Measurements from ENCODE around the gene USP40. TPM values are rescaled to one million over a fixed set of nuclear protein-coding genes. Genes with fewer than 3 reads are reported as not detected.

Gene USP40
- total RNA-seq, 1 experiment from 2014 or later: 34.9 TPM

DNA sequence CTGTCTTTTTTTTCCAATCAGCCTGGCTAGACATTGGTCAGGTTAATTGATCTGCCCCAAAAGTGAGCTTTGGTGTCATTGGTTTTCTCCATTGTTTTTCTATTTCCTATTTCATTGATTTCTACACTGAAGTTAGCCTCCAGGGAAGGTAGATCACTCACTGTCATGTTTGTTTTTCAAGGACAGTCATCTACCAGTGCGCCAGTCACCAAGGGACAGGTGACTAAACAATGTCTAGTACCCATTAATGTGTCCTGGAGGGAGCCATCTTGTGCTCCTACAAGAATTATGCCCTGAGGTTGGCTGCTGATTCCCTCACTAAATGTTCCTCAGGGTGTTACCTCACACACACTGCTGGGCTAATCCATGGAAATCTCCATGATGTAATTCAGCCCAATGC is 17.6 kb upstream of the USP40 start:
- Histone ChIP-seq H3K9me2 (ENCODE audit: insufficient read depth) (no peaks in the 10 kb centered on the region), H4K20me1 (ENCODE audit: insufficient read depth) (no peaks in the 10 kb centered on the region), H3K36me3 (ENCODE audit: control insufficient read depth in 1 of 2, insufficient read depth in 2 of 2, low read length in 2 of 2) (no peaks in the 10 kb centered on the region), H3K27me3 (ENCODE audit: insufficient read depth, low read length) (no peaks in the 10 kb centered on the region), H3K9ac (ENCODE audit: low read length) (no peak overlapping the region), H3K9me3 (ENCODE audit: control insufficient read depth in 1 of 2, insufficient read depth in 1 of 2, low read depth in 1 of 2, low read length in 2 of 2) (no peaks in the 10 kb centered on the region), H3K4me2 (ENCODE audit: low read length) (no peak overlapping the region), H3K4me3 (replicated peaks in 1 of 2; ENCODE audit: low read depth in 1 of 2, low read length in 2 of 2) (no peak overlapping the region), H2AFZ (ENCODE audit: low read depth, low read length, poor library complexity, severe bottlenecking) (no peak overlapping the region), H3K27ac (ENCODE audit: low read depth, low read length) (no peak overlapping the region), H3K79me2 (ENCODE audit: insufficient read depth, low read length) (no peaks in the 10 kb centered on the region), H3K4me1 (ENCODE audit: control insufficient read depth in 1 of 2, insufficient read depth in 2 of 2, low read length in 2 of 2) (no peaks in the 10 kb centered on the region)
- ATAC-seq: no peak
- RAD21 ChIA-PET (ENCODE audit: low non-redundant PET in 1 of 2, low total read pairs in 2 of 2, uncharacterized antibody in 2 of 2, unreplicated experiment in 2 of 2): no interaction called here
- no TSS peak for BruUV-seq (replicated peaks)
- no peak for DNase-seq (ENCODE audit: low read depth, low spot score)
- no peak for TF ChIP-seq CBX3 (IDR thresholded peaks at IDR 0.05; ENCODE audit: low read depth)
- no peak for TF ChIP-seq POLR2AphosphoS5 (IDR thresholded peaks at IDR 0.05; ENCODE audit: low read depth, low read length)
- no peak for TF ChIP-seq SP1 (IDR thresholded peaks at IDR 0.05; ENCODE audit: low read depth)
- TF ChIP-seq EZH2phosphoT487 (IDR thresholded peaks at IDR 0.05; ENCODE audit: borderline replicate concordance): no peak
- TF ChIP-seq EZH2 (IDR thresholded peaks at IDR 0.05): no peak
- TF ChIP-seq, protein P1, sequence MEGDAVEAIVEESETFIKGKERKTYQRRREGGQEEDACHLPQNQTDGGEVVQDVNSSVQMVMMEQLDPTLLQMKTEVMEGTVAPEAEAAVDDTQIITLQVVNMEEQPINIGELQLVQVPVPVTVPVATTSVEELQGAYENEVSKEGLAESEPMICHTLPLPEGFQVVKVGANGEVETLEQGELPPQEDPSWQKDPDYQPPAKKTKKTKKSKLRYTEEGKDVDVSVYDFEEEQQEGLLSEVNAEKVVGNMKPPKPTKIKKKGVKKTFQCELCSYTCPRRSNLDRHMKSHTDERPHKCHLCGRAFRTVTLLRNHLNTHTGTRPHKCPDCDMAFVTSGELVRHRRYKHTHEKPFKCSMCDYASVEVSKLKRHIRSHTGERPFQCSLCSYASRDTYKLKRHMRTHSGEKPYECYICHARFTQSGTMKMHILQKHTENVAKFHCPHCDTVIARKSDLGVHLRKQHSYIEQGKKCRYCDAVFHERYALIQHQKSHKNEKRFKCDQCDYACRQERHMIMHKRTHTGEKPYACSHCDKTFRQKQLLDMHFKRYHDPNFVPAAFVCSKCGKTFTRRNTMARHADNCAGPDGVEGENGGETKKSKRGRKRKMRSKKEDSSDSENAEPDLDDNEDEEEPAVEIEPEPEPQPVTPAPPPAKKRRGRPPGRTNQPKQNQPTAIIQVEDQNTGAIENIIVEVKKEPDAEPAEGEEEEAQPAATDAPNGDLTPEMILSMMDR (IDR thresholded peaks at IDR 0.05 in 2 of 3, conservative IDR thresholded peaks at IDR 0.05 in 1 of 3; ENCODE audit: borderline replicate concordance in 1 of 3, insufficient read depth in 1 of 3, low read depth in 2 of 3, low read length in 2 of 3): no peak
- TF ChIP-seq ZFX (IDR thresholded peaks at IDR 0.05): no peak
- TF ChIP-seq FOSL1 (IDR thresholded peaks at IDR 0.05; ENCODE audit: low read depth): no peak
- no peak for TF ChIP-seq EGR1 (IDR thresholded peaks at IDR 0.05; ENCODE audit: low read depth)
- TF ChIP-seq YY1 (IDR thresholded peaks at IDR 0.05; ENCODE audit: extremely low read depth, insufficient replicate concordance, low read depth, low read length): no peak
- TF ChIP-seq, protein P2, sequence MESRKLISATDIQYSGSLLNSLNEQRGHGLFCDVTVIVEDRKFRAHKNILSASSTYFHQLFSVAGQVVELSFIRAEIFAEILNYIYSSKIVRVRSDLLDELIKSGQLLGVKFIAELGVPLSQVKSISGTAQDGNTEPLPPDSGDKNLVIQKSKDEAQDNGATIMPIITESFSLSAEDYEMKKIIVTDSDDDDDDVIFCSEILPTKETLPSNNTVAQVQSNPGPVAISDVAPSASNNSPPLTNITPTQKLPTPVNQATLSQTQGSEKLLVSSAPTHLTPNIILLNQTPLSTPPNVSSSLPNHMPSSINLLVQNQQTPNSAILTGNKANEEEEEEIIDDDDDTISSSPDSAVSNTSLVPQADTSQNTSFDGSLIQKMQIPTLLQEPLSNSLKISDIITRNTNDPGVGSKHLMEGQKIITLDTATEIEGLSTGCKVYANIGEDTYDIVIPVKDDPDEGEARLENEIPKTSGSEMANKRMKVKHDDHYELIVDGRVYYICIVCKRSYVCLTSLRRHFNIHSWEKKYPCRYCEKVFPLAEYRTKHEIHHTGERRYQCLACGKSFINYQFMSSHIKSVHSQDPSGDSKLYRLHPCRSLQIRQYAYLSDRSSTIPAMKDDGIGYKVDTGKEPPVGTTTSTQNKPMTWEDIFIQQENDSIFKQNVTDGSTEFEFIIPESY (IDR thresholded peaks at IDR 0.05; ENCODE audit: extremely low read depth, insufficient replicate concordance, low read length): no peak
- no peak for TF ChIP-seq SRF (IDR thresholded peaks at IDR 0.05; ENCODE audit: low read depth)
- TF ChIP-seq, protein P3, sequence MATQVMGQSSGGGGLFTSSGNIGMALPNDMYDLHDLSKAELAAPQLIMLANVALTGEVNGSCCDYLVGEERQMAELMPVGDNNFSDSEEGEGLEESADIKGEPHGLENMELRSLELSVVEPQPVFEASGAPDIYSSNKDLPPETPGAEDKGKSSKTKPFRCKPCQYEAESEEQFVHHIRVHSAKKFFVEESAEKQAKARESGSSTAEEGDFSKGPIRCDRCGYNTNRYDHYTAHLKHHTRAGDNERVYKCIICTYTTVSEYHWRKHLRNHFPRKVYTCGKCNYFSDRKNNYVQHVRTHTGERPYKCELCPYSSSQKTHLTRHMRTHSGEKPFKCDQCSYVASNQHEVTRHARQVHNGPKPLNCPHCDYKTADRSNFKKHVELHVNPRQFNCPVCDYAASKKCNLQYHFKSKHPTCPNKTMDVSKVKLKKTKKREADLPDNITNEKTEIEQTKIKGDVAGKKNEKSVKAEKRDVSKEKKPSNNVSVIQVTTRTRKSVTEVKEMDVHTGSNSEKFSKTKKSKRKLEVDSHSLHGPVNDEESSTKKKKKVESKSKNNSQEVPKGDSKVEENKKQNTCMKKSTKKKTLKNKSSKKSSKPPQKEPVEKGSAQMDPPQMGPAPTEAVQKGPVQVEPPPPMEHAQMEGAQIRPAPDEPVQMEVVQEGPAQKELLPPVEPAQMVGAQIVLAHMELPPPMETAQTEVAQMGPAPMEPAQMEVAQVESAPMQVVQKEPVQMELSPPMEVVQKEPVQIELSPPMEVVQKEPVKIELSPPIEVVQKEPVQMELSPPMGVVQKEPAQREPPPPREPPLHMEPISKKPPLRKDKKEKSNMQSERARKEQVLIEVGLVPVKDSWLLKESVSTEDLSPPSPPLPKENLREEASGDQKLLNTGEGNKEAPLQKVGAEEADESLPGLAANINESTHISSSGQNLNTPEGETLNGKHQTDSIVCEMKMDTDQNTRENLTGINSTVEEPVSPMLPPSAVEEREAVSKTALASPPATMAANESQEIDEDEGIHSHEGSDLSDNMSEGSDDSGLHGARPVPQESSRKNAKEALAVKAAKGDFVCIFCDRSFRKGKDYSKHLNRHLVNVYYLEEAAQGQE (IDR thresholded peaks at IDR 0.05; ENCODE audit: low read depth): no peak
- TF ChIP-seq POLR2A (IDR thresholded peaks at IDR 0.05; ENCODE audit: borderline replicate concordance, extremely low read depth, insufficient read depth, insufficient read length): no peak
- intact Hi-C loops (cut with micrococcal nuclease): no loop called here
- CTCF ChIA-PET: no interaction called here
- POLR2A ChIA-PET: no interaction called here

Data from HCT116 (cell line).